CD4-positive, alpha-beta T cell treated with Interleukin-1 beta for 1 hour (primary cell): ENCODE results near the gene PDLIM5.

Source experiments
- DNase-seq, 2 donors: peaks; one replicate each; pipeline ENCODE4 v3.0.0-alpha.2; 2020 to 2022

Gene PDLIM5

GRCh38 chr4:94566420-94566819 is 114.7 kb downstream of the PDLIM5 start:
- no peak for DNase-seq

- no peak for DNase-seq
Measured at GRCh38 chr4:94567811-94568210, 116.1 kb downstream of the PDLIM5 start.

- DNase-seq = no peak
Measured at GRCh38 chr4:94570558-94570957, 118.8 kb downstream of the PDLIM5 start.

- DNase-seq = no peak
Measured at GRCh38 chr4:94571298-94571697, 119.6 kb downstream of the PDLIM5 start.

- no peak for DNase-seq
Measured at GRCh38 chr4:94571715-94572114, 120.0 kb downstream of the PDLIM5 start.

GRCh38 chr4:94574050-94574449 is 122.3 kb downstream of the PDLIM5 start:
- no peak for DNase-seq

GRCh38 chr4:94574616-94575015 is 122.9 kb downstream of the PDLIM5 start:
- no peak for DNase-seq

- DNase-seq = no peak
Measured at GRCh38 chr4:94575652-94576051, 123.9 kb downstream of the PDLIM5 start.

- no peak for DNase-seq
Measured at GRCh38 chr4:94576210-94576609, 124.5 kb downstream of the PDLIM5 start.

- DNase-seq = no peak
Measured at GRCh38 chr4:94577136-94577535, 125.4 kb downstream of the PDLIM5 start.

- DNase-seq = no peak
Measured at GRCh38 chr4:94578195-94578594, 126.5 kb downstream of the PDLIM5 start.

- no peak for DNase-seq
Measured at GRCh38 chr4:94581766-94582165, 130.0 kb downstream of the PDLIM5 start.

- no peak for DNase-seq
Measured at GRCh38 chr4:94582517-94582916, 130.8 kb downstream of the PDLIM5 start.

GRCh38 chr4:94583914-94584641 is 132.3 kb downstream of the PDLIM5 start:
- DNase-seq = no peak

- DNase-seq = no peak
Measured at GRCh38 chr4:94588896-94589693, 137.4 kb downstream of the PDLIM5 start.

- no peak for DNase-seq
Measured at GRCh38 chr4:94590493-94590892, 138.8 kb downstream of the PDLIM5 start.

GRCh38 chr4:94591289-94591688 is 139.5 kb downstream of the PDLIM5 start:
- DNase-seq = no peak

- no peak for DNase-seq
Measured at GRCh38 chr4:94595013-94595412, 143.3 kb downstream of the PDLIM5 start.

- peak in 1 of 2 donors; percentile 42 for DNase-seq
Measured at GRCh38 chr4:94595880-94596483, 144.2 kb downstream of the PDLIM5 start.

GRCh38 chr4:94598758-94599157 is 147.0 kb downstream of the PDLIM5 start:
- no peak for DNase-seq

GRCh38 chr4:94603170-94603747 is 151.5 kb downstream of the PDLIM5 start:
- DNase-seq = no peak

GRCh38 chr4:94605241-94605805 is 153.6 kb downstream of the PDLIM5 start:
- no peak for DNase-seq

- DNase-seq = no peak
Measured at GRCh38 chr4:94610145-94610544, 158.4 kb downstream of the PDLIM5 start.
